22Rv1 (cell line): ENCODE data around the gene PRDM11.

Experiments used
- CTCF ChIP-seq: fragments of 450-650 bp; IDR thresholded peaks from 2 replicates; pipeline ENCODE4 v1.5.1; 2017; ENCODE audit warnings: mild to moderate bottlenecking
- ZFX ChIP-seq: fragments of 450-650 bp; IDR thresholded peaks from 2 replicates; pipeline ENCODE4 v1.6.1; 2017; ENCODE audit warnings: antibody characterized with exemption, borderline replicate concordance

- TF ChIP-seq CTCF = no peak
- TF ChIP-seq ZFX = no peak
Measured at GRCh38 chr11:45100339-45100738, 46.1 kb upstream of the PRDM11 start.
